AML-193 (cell line): ENCODE measurements around the gene PAX1.

Experiments
- DNase-seq, 2 experiments: peaks; one replicate each; lab custom pipeline; 2025; lab: John Stamatoyannopoulos, UW

Gene PAX1

DNA sequence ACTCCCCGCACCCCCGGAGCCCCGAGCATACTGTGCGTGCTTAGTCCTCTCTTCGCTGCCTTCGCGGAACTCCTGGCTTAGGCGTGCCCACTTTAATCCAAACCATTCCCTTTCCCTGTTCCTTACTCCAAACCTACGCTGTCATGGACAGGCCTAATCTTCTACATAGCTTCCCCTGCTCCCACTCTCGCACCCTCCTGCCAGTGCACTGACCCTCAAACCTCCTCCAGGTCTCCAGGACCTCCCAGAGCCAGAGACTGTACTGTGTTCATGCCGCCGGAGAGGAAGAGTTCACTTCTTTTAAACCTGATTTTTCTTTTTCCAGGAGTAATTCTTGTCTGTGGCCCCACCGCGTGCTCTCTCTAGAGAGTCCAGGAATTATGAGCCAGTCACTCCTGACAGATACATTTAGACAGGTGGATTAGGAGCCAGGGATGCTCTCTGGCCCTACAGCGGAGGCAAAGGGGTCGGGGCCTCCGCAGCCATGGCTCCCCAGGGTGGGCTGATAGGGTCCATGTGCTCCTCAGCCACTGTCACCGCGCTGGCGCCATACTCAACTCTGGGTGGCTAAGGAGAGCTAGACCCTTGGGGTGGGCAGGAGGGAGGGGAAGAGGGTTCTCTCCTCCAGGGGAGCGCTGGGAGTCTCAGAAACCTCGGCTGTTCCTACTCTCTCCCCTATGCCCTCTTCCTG, 1.6 kb upstream of the PAX1 start:
- no peak for DNase-seq

DNA sequence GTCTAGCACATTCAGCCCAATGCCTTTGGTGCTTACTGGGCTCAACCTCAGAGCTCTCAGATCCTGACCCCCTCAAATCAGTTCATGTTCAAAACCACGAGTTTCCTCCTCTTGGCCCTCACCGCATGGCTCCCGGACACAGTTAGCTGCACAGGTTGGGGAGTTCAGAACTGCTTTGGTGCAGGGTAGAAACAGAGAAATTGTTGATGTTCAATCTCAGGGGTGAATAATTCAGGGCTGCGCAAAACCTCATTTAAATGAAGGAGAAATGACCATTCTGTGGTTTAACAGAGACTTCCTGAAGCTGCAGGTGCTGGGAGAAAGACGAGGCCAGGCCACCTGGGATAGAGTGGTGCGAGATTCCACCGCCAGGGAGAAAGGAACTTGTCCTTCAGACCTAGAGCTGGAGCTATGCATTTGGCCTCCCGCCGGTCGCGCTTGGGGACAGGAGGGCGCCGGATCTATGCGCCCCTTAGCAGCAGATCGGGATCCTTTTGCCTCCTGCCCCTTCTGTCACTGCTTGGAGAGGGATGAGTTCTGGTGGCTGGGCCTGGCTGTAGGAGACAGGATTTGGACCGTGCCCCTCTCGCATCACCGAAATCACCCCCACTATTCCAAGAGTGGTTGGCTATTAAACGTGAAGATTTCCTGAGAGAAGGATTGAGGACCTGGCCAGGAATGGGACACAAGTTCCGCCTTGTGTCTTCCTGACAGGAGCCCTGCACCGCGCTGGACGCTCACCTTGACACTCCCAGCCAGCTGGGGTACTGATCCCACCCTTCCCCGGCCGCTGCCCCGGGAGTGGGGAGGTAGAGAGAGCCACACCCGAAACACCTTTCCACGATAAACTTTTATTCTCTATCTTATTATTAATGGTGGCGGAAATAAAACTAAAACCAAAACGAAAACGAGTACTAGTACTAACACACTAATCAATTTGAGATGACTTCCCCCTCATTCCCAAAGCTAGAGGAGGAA, 767 bp upstream of the PAX1 start:
- no peak for DNase-seq

GRCh38 chr20:21706261-21707195, 1.1 kb downstream of the PAX1 start:
- no peak for DNase-seq

DNA sequence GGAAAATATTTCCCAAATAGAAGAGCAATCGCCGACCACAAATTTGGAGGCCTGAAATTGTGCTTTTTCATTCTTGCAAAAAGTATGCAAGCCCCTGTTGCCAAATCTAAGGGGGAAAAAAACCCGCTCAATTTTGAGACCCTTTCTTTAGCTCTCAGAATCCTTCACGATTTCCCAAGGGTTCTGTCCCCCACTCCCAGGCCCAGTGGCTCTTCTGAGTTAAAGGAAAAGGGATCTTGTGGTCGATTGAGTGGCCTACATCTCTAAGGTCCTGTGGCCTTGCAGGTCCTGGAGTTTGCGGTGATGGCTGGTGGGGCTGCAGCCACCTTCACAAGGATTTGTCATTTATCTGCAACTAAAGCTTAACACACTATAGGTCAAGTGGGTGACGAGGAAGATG, 1.8 kb downstream of the PAX1 start:
- DNase-seq: no peak

- DNase-seq: no peak
These were observed 2.7 kb downstream of the PAX1 start for GRCh38 chr20:21707999-21708737.

DNA sequence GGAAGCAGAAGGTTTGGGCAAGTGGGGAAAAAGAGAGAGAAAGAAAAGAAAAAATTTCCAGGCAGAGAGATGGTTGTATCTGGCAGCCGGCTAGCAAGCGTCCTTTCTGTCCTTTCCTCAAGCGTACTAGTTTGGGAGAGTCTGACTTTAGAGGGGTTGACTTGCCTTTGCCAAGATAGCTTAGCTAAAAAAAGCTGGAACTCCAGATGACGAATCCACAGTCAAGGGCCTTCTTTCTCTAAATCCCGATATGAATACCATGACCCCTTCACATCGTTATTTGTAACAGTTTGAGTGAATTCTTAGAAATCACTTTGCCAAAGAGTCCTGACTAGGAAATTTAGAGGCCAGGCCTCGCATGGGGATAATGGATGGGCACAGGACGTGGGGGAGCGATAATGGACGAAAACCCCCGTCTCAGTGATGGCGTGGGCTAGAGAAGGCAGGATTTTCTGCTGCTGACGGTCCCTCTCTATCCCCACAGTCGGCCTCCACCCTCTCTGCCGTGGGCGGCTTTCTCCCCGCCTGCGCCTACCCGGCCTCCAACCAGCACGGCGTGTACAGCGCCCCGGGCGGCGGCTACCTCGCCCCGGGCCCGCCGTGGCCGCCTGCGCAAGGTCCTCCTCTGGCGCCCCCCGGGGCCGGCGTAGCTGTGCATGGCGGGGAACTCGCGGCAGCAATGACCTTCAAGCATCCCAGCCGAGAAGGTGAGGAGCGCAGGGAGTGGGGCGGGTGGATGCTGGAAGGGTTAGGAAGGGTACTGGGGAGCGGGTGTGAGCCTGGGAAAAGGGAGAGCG, 3.5 kb downstream of the PAX1 start:
- DNase-seq: no peak

DNA sequence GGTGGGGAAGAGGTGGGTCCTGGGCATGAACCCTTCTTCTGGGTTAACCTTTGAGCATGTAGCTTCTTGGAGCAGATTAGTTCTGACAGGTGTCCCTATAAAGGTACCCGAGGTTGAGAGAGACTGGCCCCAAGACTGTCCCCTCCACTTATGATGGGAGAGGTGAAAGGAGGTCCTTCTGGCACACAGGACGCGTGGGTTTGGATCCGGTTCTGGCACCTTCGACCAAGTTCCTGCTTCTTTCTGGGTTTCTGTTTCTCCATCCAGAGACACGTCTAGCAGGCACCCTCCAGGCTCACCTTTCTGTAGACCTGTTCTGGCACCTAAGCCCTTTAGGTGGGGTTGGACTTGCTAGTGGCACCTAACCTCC, 4.1 kb downstream of the PAX1 start:
- DNase-seq: no peak

GRCh38 chr20:21710341-21710740, 4.9 kb downstream of the PAX1 start:
- no peak for DNase-seq

- no peak for DNase-seq
These were observed 5.5 kb downstream of the PAX1 start for GRCh38 chr20:21710863-21711431.

- DNase-seq: no peak
These were observed 7.1 kb downstream of the PAX1 start for GRCh38 chr20:21712443-21713059.

DNA sequence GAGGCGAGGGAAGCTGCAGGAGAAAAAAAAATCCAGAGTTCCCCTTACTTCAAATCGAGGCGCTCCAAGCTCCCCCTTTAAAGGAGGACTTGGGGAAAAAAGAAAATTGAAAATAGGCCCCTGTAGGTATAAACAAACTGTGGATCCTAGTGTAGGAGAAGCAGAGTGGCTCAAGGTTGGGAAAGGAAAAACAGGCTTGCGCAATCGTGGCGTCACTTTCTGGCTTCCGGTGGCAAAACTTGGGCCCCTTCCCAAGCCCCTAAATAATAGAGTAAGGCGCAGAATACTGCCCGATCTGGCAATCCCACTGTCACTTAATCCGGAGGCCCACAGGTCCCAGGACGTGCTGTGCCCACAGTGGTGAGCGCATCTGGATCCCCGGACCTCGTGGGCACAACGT, 8.0 kb downstream of the PAX1 start:
- DNase-seq: no peak

DNA sequence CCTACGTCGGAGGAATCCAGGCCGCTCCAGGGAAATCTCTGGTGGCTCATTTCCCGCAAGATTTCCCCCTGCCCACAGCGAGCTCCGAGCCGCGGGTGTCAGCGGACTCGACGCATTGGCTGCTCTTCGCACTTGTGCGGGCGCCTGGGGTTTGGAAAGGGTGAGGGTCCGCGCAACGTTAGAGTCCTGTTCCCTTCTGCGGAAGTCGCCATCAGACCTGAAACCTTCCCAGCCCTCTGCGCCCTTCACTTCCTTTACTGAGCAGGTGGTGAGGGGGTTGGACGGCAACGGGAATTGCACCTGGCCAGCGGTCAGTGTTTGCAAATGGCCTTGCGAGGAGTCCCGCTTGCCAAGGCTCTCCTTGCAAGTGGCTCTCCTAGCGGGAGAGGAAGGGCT, 8.4 kb downstream of the PAX1 start:
- no peak for DNase-seq

GRCh38 chr20:21714297-21715192, 9.1 kb downstream of the PAX1 start:
- DNase-seq: no peak

- DNase-seq: no peak
These were observed 9.9 kb downstream of the PAX1 start for GRCh38 chr20:21715193-21715881.

- DNase-seq: peak; percentile 18 to 22
These were observed 14.2 kb downstream of the PAX1 start for GRCh38 chr20:21719592-21720214.

- DNase-seq: no peak
These were observed 20.4 kb downstream of the PAX1 start for GRCh38 chr20:21725892-21726291.

DNA sequence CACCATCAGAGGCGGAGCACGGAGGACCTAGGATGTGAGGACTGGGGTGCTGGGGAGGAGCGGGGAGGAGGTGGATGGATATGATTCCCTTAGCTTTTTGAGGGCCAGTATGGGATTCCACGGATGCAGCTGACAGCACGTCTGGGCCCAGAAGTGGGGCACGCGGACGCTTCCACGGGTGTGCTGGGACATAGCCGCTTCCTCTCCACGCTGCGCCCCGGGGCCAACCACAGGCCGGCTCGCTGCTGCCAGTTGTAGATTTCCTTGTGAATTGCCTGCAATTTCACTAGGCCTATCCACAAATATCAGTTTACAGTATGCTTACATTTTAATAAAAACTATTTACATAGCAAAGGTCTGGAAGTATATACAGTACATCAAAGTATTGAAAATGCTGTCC, 23.9 kb downstream of the PAX1 start:
- no peak for DNase-seq

DNA sequence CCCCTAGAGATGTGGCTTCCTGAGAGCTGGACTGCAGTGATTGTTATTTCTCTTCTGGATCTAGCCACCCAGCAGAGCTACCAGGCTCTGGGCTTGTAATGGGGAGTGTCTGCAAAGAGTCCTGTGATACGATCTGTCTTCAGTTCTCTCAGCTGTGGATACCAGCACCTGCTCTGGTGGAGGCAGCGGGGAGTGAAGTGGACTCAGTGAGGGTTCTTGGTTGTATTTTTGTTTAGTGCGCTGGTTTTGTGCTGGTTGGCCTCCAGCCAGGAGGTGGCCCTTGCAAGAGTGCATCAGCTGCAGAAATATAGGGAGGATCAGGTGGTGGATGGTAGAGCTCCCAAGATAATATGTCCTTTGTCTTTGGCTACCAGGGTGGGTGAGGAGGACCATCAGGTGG, 33.7 kb downstream of the PAX1 start:
- DNase-seq: no peak
